ENCODE data around the gene LRRC59.

The LRRC59 gene

DNA sequence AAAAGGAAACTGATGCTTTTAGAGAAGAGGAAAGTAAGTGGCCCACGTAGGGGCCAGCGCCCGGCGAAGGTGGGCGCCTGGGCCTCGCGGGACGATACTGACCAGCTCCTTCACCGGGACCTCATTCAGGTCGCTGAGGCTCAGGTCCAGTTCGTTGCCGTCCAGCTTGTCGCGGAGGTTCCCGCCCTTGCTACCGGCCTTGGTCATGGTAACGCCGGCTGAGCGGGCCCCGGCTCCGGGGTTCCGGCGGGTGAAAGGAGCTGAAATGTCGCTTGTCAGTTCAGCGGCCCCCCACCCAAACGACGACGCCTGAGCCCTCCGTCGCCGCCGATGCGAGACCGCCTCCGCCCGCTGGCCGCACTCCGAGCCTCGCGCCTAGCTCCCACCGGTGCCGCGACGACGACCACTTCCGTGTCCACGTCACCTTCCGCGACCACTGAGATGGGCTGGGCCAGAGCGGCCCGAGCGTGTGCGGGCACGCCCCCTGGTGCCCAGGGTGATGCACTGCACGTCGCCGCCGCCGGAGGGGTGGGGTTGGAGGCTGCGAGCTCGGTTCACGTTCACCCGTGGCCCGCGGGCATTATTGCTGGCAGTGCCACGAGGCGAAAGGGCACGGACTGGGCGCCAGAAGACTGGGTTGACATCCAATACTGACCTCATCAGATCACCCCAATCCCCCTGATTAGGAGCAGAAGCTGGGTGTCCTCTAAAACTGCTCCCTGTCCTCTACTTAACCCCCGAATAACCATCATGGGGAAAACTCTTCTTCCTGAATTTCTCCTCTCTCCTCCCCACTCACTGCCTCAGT is at the start of gene LRRC59:
TSS of gene LRRC59 (minus strand) at position 413 of the 808 bp plus-strand sequence. CDS start at position 207, 206 bp downstream.
- peaks cover 23 to 34% of the 10 kb centered on the region in 2 donors for H3K36me3 Mint-ChIP-seq
- peak; percentile 99 for ATAC-seq (replicated peaks)

GRCh38 chr17:50445730-50446325 is 48.5 kb upstream of the LRRC59 start:
- no peaks in the 10 kb centered on the region for H3K27me3 Mint-ChIP-seq
- ATAC-seq (replicated peaks) (no peak), DNase-seq (no peak)
- peaks cover 0 to 4% of the 10 kb centered on the region in 2 donors for H3K36me3 Mint-ChIP-seq
- no peak overlapping the region for H3K4me3 Mint-ChIP-seq
- no peak overlapping the region for H3K27ac Mint-ChIP-seq
- H3K4me1 Mint-ChIP-seq: no peaks in the 10 kb centered on the region
- no peaks in the 10 kb centered on the region for H3K9me3 Mint-ChIP-seq

More for the DNA sequence above, at the start of gene LRRC59:
- peak within 1 kb of the TSS; percentile 94 to 96 for H3K4me3 Mint-ChIP-seq
- H3K9me3 Mint-ChIP-seq: no peaks in the 10 kb centered on the region
- peak; percentile 90 for DNase-seq
- no peaks in the 10 kb centered on the region for H3K27me3 Mint-ChIP-seq
- peaks cover 29 to 45% of the 10 kb centered on the region in 2 donors for H3K4me1 Mint-ChIP-seq
- peak within 1 kb of the TSS; percentile 93 for H3K27ac Mint-ChIP-seq

DNA sequence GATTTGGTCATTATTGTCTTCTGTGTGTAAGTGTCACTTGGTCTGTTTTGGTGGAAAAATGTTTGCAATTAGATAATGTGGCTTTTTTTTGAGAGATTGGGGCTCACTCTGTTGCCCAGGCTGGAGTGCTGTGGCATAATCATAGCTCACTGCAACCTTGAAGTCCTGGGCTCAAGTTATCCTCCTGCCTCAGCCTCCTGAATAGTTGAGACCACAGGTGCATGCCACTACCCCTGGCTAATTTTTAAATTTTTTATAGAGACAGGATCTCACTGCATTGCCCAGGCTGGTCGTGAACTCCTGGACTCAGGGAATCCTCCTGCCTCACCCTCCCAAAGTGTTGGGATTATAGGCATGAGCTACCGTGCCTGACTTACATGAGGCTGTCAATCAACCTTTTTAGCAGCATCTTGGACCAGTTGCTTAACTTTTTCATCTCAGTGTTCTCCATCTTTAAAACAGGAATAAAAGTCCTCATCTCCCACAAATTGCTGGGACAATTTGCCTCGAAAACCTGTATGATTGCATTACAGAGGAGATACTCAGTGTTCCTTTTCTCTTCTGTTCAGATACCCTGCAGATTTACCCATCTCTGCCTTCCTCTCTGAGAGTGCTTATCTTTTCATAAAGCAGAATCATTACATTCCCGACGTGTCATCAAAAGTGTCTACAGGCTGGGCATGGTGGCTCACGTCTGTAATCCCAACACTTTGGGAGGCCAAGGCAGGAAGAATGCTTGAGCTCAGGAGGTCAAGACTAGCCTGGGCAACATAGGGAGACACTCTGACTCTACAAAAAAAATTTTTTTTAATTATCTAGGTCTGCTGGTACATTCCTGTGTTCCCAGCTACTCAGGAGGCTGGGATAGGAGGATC is 47.8 kb upstream of the LRRC59 start:
- Mint-ChIP-seq H3K27ac (no peak overlapping the region), H3K27me3 (no peaks in the 10 kb centered on the region), H3K4me3 (no peak overlapping the region), H3K4me1 (no peaks in the 10 kb centered on the region), H3K9me3 (no peaks in the 10 kb centered on the region), H3K36me3 (peaks cover 2 to 4% of the 10 kb centered on the region in 2 donors)
- ATAC-seq (replicated peaks): no peak
- DNase-seq: no peak

DNA sequence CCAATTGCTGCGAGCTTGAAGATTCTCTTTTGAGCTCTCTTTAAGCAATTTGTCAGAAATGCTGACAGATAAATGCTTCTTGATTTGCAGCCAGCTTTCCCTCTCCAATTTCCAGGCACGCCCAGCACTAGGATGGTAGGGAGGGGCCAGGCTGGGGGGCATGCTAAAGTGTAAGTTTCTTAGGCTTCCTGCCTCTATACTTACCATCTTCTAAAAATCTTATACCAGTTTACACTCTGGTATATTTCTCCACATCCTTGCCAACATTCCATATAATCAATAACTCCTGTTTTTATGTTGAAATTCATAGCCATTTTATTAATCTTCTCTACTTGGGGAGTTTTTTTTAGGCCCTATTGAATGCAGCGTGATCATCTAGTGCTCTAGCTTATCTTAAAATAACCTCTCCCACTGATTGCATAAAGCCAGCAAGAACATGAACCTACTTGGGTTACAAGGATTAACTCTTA is 46.2 kb upstream of the LRRC59 start:
- H3K4me3 Mint-ChIP-seq: no peak overlapping the region
- H3K27me3 Mint-ChIP-seq: no peaks in the 10 kb centered on the region
- no peak overlapping the region for H3K27ac Mint-ChIP-seq
- H3K9me3 Mint-ChIP-seq: no peaks in the 10 kb centered on the region
- no peaks in the 10 kb centered on the region for H3K4me1 Mint-ChIP-seq
- H3K36me3 Mint-ChIP-seq: peaks cover 0 to 2% of the 10 kb centered on the region in 2 donors
- no peak for ATAC-seq (replicated peaks)
- no peak for DNase-seq

DNA sequence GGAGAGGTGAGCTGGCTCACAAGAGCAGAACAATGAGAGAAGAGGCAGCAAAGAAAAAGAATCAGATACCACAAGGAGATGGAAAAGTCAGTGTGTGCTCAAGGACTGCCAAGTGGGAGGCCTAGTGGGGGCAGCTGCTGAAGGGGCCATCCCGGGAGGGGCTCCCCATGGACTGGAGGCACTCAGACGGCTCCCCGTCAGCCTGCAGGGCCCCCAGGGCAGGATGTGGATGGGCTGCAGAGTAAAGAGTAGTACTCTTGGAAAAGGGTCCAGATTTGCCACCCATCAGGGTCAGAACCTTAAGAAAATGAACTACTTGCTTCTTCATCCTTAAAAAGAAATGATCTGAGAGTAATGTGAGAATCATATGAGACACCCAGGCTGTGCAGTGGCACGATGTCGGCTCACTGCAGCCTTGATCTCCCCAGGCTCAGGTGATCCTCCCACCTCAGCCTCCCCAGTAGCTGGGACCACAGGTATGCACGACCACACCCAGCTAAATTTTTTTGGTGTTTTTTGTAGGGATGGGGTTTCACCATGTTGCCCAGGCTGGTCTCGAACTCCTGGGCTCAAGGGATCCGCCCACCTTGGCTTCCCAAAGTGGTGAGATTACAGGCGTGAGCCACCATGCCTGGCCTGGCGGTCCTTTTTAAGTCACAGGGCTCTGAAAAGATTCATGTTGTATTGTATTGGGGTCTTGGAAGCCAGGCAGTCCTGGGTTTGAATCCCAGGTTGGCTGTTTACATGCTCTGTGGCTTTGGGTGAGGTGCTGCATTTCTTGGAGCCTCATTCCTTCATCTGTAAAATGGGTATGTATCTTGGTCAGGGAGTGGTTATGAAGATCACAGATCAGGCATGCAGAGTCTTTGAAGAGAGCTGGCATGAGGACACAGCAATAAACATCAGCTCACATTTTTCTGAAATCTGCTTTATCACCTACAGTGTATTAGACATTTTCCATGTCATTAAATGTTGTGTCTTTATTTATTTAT is 43.8 kb upstream of the LRRC59 start:
- H3K27me3 Mint-ChIP-seq: no peaks in the 10 kb centered on the region
- H3K9me3 Mint-ChIP-seq: no peaks in the 10 kb centered on the region
- DNase-seq (no peak), ATAC-seq (replicated peaks) (no peak)
- H3K27ac Mint-ChIP-seq: no peak overlapping the region
- H3K36me3 Mint-ChIP-seq: peaks cover 3 to 4% of the 10 kb centered on the region in 2 donors
- H3K4me3 Mint-ChIP-seq: no peak overlapping the region
- H3K4me1 Mint-ChIP-seq: no peaks in the 10 kb centered on the region

GRCh38 chr17:50440172-50440837 is 43.0 kb upstream of the LRRC59 start:
- no peak for DNase-seq
- H3K27me3 Mint-ChIP-seq: no peaks in the 10 kb centered on the region
- no peaks in the 10 kb centered on the region for H3K9me3 Mint-ChIP-seq
- H3K27ac Mint-ChIP-seq: no peak overlapping the region
- ATAC-seq (replicated peaks): no peak
- no peak overlapping the region for H3K4me3 Mint-ChIP-seq
- peaks cover 3 to 4% of the 10 kb centered on the region in 2 donors for H3K36me3 Mint-ChIP-seq
- no peaks in the 10 kb centered on the region for H3K4me1 Mint-ChIP-seq

DNA sequence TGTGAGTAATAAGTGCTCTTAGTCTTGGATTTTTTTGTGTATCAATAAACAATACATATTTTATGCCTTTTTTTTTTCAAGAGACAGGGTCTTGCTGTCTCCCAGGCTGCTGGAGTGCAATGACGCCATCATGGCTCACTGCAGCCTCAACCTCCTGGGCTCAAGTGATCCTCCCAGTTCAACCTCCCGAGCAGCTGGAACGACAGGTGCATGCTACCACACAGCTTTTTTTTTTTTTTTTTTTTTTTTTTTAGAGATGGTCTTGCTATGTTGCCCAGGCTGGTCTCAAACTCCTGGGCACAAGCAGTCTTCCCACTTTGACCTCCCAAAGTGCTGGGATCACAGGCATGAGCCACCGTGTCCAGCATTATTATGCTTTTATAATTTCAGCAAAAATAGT is 41.7 kb upstream of the LRRC59 start:
- no peak overlapping the region for H3K27ac Mint-ChIP-seq
- peaks cover 3 to 4% of the 10 kb centered on the region in 2 donors for H3K36me3 Mint-ChIP-seq
- H3K4me3 Mint-ChIP-seq: no peak overlapping the region
- DNase-seq: no peak
- H3K27me3 Mint-ChIP-seq: no peaks in the 10 kb centered on the region
- no peak for ATAC-seq (replicated peaks)
- H3K9me3 Mint-ChIP-seq: no peaks in the 10 kb centered on the region
- H3K4me1 Mint-ChIP-seq: no peaks in the 10 kb centered on the region

DNA sequence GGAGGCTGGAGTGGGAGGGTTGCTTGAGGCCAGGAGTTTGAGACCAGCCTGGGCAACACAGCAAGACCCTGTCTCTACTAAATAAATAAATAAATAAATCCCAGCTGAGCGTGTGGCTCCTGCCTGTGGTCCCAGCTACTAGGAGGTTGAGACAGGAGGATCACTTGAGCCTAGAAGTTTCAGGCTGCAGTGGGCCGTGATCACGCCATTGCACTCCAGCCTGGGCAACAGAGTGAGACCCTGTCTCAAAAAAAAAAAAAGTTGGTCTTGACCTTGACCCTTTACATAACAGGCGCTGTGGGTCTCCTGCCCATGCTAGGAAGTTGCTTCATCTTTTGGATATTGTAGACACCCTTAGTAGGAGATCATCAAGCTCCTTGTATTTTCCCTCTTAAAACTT is 40.1 kb upstream of the LRRC59 start:
- Mint-ChIP-seq H3K27me3 (no peaks in the 10 kb centered on the region), H3K4me1 (no peaks in the 10 kb centered on the region), H3K36me3 (peaks cover 3 to 4% of the 10 kb centered on the region in 2 donors), H3K9me3 (no peaks in the 10 kb centered on the region), H3K4me3 (no peak overlapping the region), H3K27ac (no peak overlapping the region)
- ATAC-seq (replicated peaks) (no peak), DNase-seq (no peak)

DNA sequence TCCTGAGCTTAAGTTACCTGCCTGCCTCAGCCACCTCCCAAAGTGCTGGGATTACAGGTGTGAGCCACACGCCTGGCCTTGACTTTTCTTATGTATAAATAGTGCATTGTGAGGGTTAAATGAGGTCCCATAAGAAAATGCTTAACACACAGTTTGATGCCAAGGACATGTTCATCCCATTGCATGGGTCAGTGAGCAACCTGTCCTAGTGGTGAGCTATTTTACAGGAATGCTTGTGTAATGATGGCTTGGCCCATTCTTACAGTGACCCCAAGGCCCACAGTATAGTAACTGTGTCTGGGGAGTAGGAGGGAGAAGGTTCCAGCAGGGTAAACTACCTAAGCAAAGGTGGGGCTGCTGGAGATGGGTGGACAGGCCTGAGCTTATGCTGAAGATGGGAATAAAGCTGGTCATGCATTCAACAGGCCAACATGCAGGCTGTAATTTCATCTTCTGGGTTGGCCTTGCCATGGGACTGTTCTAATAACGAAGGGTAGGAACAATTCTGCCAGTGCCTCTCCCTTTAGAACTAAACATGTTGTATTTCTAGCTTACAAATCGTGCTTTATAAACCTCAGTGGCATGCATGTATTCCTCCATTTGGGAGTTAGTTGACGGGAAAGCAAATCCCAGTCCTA is 34.9 kb upstream of the LRRC59 start:
- Mint-ChIP-seq H3K27me3 (no peaks in the 10 kb centered on the region), H3K9me3 (no peaks in the 10 kb centered on the region), H3K4me1 (peaks cover 7 to 8% of the 10 kb centered on the region in 2 donors), H3K4me3 (no peak overlapping the region), H3K27ac (no peak overlapping the region), H3K36me3 (peaks cover 2 to 3% of the 10 kb centered on the region in 2 donors)
- ATAC-seq (replicated peaks) (no peak), DNase-seq (no peak)

DNA sequence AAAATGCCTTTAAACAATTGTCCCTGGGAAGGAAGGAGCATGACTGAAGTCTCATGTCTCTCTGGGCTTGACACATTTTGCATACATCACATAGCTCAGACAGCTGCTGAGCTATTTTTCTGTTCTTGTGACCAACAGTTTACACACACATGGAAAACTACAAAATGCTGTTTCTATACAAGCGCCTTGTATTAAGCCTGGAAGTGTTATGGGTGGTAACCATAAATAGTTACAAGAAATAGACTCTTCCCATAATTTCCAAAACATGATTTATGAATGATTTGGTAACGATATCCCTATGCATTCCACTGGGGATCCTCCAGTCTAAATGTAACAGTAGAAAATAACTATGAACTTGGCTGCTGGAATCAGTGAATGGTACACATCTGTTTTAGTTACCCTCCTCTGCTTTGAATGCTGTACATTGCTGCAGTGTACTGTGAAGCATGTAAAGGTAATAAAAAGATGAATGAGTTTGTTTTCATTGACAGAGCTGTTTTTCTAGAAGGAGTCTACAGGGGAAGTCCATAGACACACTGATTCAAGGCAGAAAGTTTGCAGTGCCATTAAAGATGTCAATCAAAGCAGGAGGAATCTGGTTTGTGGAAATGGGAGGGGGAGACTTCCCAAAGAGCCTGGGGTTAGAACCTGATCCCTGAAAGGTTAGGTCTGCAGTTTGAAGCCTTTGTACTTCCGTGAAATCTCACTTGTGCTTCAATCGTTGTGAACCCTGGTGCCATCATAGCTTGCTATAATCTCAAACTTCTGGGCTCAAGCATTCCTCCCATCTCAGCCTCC is 33.7 kb upstream of the LRRC59 start:
- Mint-ChIP-seq H3K4me3 (no peak overlapping the region), H3K36me3 (no peaks in the 10 kb centered on the region), H3K9me3 (no peaks in the 10 kb centered on the region), H3K4me1 (peaks cover 14 to 15% of the 10 kb centered on the region in 2 donors), H3K27ac (no peak overlapping the region), H3K27me3 (no peaks in the 10 kb centered on the region)
- no peak for DNase-seq
- no peak for ATAC-seq (replicated peaks)

- ATAC-seq (replicated peaks) (no peak), DNase-seq (no peak)
- Mint-ChIP-seq H3K36me3 (no peaks in the 10 kb centered on the region), H3K9me3 (no peaks in the 10 kb centered on the region), H3K4me3 (no peak overlapping the region), H3K27ac (no peak overlapping the region), H3K27me3 (no peaks in the 10 kb centered on the region), H3K4me1 (peaks cover 18 to 21% of the 10 kb centered on the region in 2 donors)
Observed at GRCh38 chr17:50429793-50430192, 32.5 kb upstream of the LRRC59 start.

DNA sequence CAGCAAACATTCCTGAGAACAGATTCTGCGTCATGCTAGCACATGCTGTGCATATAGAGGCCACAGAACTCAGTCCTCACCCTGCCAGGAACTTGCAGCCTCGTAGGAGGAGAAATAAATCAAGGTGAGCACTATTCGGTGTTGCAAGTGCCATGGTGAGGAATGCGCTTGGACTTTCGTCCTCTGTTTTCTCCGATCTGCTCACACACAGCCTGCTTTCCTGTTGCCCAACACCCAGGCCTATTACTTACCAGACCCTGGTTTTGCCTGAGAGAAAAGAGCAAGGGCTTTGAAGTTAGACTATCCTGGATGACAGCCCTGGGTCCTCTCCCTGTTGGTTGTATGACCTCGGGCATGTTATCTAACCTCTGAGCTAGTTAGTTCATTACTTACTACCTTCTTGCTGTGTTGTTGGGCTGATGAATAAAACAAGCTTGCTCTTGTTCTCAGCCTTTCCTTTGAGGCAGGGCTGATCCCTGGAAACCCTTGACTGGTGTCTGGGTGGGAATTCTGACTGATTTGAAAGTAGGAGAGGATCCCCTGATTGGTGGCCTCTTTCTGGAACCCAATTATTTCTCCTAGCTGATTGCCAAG is 31.6 kb upstream of the LRRC59 start:
- Mint-ChIP-seq H3K9me3 (no peaks in the 10 kb centered on the region), H3K4me3 (no peak overlapping the region), H3K4me1 (peaks cover 21 to 24% of the 10 kb centered on the region in 2 donors), H3K27me3 (no peaks in the 10 kb centered on the region), H3K27ac (no peak overlapping the region), H3K36me3 (no peaks in the 10 kb centered on the region)
- DNase-seq (no peak), ATAC-seq (replicated peaks) (no peak)
